Measurements from ENCODE around the gene MBL2. TPM values are rescaled to one million over a fixed set of nuclear protein-coding genes. Genes with fewer than 3 reads are reported as not detected.

Gene MBL2
- total RNA-seq, 1 donor from 2014 or later: 0.12 TPM

DNA sequence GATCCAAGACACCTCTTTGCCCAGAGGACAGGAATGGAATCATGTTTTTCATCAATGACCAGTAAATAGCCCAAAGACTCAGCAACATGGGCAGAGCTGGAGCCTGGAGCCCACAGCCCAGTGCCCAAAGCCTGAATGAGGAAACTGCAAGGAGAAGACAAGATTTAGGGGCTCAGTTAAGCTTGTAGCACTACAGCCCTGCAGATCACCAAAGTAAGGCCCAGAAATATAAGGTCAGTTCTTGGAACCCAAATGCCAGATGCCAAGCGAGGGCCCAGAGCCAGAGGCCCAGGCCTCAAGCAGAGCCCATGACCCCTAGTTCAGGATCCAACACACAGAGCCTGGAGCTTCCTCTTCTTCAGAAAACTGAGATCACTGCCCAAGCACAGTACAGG, 32.4 kb downstream of the MBL2 start:
- no peak for DNase-seq (ENCODE audit: low spot score)

GRCh38 chr10:52739380-52740154, 33.0 kb downstream of the MBL2 start:
- DNase-seq (ENCODE audit: low spot score): no peak

DNA sequence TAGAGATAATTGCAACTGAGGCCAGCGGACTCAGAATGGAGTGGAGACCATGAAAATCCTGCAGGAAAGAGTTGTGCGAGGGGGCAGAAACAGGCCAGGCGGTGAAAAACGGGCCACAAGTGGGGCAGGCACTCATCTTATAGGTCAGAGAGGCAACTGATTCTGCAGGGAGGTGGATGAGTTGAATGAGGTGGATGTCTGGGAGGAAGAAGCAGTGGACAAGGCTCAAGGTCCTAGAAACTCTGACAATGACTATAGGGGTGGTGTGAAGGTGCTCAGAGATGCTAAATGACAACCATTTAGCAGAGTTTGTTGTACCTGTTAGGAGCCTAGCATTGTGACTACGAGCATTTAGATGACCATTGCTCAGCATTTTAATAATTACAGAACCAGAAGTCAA, 33.6 kb downstream of the MBL2 start:
- no peak for DNase-seq (ENCODE audit: low spot score)

DNA sequence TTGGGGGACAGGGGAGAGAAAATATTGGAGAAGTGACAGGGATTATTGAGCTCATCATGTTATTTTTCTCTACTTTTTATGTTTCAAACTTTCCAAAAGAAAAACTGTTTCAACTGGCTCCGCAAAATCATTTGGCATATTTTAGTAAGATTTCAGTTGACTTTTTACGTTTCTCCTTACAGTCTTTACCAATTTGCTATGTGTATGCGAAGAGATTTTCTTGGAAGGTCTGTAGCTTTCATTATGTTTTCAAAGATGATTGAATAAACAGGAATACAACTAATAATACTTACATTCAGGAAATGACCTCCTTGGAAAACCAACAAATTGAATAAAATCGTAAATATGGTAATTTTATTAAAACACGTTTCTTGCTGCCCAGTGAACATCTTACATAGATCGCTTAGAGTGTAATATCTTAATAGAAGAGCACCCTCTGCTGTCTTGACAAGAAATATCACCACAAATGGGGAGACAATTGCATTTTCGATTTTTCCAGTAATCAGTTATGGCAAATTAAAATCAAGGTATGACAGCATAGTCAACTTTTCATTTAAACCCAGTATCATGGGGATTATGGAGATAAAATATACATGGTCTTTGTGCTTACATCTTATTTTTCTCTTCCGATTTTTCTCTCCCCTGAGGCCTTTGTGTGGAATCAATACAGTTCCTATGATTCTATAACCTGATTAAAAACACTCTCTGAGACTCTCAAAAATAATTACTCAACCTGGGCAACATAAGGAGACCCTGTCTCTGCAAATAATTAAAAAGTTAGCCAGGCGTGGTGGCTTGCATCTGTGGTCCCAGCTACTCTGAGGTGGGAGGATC, 43.1 kb downstream of the MBL2 start:
- DNase-seq (ENCODE audit: low spot score): no peak

DNA sequence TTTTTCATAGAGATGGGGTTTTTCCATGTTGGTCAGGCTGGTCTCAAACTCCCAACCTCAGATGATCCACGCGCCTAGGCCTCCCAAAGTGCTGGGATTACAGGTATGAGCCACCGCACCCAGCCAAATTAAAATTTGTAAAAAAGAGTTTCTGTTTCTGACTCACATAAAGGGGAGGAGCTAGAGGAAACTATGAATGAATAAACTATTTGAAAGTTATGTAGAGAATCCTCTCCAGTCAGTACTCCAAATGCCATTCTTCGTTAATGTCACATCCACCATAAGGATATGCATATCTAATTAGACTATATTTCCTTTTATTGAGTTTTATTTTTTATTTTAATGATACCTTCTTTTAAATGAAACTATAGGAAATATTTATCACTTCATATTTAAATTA, 52.6 kb downstream of the MBL2 start:
- DNase-seq (ENCODE audit: low spot score): no peak

All from mucosa of gallbladder (tissue), 1 donor.